T-helper 2 cell (primary cell): ENCODE measurements around the gene POLE.

Experiments
- DNase-seq, 5 experiments: peaks; one replicate each; pipeline versions ENCODE4 v3.0.0 to v3.0.0-alpha.2; 2012 to 2022

Gene POLE

GRCh38 chr12:132593521-132593920 is 93.6 kb downstream of the POLE start:
- no peak for DNase-seq

GRCh38 chr12:132593071-132593470 is 94.1 kb downstream of the POLE start:
- no peak for DNase-seq

GRCh38 chr12:132592282-132592970 is 94.7 kb downstream of the POLE start:
- no peak for DNase-seq

GRCh38 chr12:132591107-132591935 is 95.8 kb downstream of the POLE start:
- no peak for DNase-seq

GRCh38 chr12:132588821-132589669 is 98.1 kb downstream of the POLE start:
- DNase-seq: no peak

GRCh38 chr12:132588319-132588718 is 98.8 kb downstream of the POLE start:
- no peak for DNase-seq

- no peak for DNase-seq
Measured at GRCh38 chr12:132587781-132588180, 99.4 kb downstream of the POLE start.

GRCh38 chr12:132586929-132587328 is 100.2 kb downstream of the POLE start:
- no peak for DNase-seq

- DNase-seq: no peak
Measured at GRCh38 chr12:132585177-132585576, 102.0 kb downstream of the POLE start.

- DNase-seq: no peak
Measured at GRCh38 chr12:132584429-132584828, 102.7 kb downstream of the POLE start.

GRCh38 chr12:132583736-132584135 is 103.4 kb downstream of the POLE start:
- DNase-seq: no peak

- no peak for DNase-seq
Measured at GRCh38 chr12:132583411-132583710, 103.8 kb downstream of the POLE start.

- DNase-seq: no peak
Measured at GRCh38 chr12:132582582-132583410, 104.3 kb downstream of the POLE start.

- DNase-seq: no peak
Measured at GRCh38 chr12:132582058-132582420, 105.1 kb downstream of the POLE start.

GRCh38 chr12:132581348-132582057 is 105.6 kb downstream of the POLE start:
- no peak for DNase-seq

GRCh38 chr12:132580701-132581292 is 106.3 kb downstream of the POLE start:
- no peak for DNase-seq

- no peak for DNase-seq
Measured at GRCh38 chr12:132579744-132580143, 107.4 kb downstream of the POLE start.

GRCh38 chr12:132578826-132579225 is 108.3 kb downstream of the POLE start:
- DNase-seq: no peak

GRCh38 chr12:132578118-132578517 is 109.0 kb downstream of the POLE start:
- DNase-seq: no peak

- DNase-seq: no peak
Measured at GRCh38 chr12:132577191-132577920, 109.8 kb downstream of the POLE start.

- DNase-seq: no peak
Measured at GRCh38 chr12:132576701-132577100, 110.4 kb downstream of the POLE start.
